Activated naive CD4-positive, alpha-beta T cell treated with anti-CD3 and anti-CD28 coated beads, Interleukin-2, amount 10 ng/mL, durations not matched to agents 7 days and 5 days (primary cell): ENCODE data around the gene CNTN2.

Source experiments
- CTCF ChIA-PET: fragments of 350-600 bp; sonication (Branson Sonifier 250); formaldehyde crosslinking; loops from one replicate; lab custom pipeline; 2021; ENCODE audit warnings: antibody characterized with exemption; lab: Charles Lee
- DNase-seq: peaks from one replicate; pipeline ENCODE4 v3.0.0-alpha.2; 2020
- H3K27ac Mint-ChIP-seq: one replicate; pipeline ENCODE4 v1.8.0; 2021; ENCODE audit warnings: mild to moderate bottlenecking, moderate library complexity, mixed read lengths
- H3K27me3 Mint-ChIP-seq: one replicate; pipeline ENCODE4 v1.8.0; 2021; ENCODE audit warnings: mild to moderate bottlenecking, mixed read lengths
- H3K36me3 Mint-ChIP-seq: one replicate; pipeline ENCODE4 v1.8.0; 2021; ENCODE audit warnings: mixed read lengths
- H3K4me1 Mint-ChIP-seq: one replicate; pipeline ENCODE4 v1.8.0; 2021; ENCODE audit warnings: mixed read lengths
- H3K4me3 Mint-ChIP-seq: one replicate; pipeline ENCODE4 v1.8.0; 2021; ENCODE audit warnings: mild to moderate bottlenecking, moderate library complexity, mixed read lengths
- H3K9me3 Mint-ChIP-seq: one replicate; pipeline ENCODE4 v1.8.0; 2021; ENCODE audit warnings: mixed read lengths

Gene CNTN2

DNA sequence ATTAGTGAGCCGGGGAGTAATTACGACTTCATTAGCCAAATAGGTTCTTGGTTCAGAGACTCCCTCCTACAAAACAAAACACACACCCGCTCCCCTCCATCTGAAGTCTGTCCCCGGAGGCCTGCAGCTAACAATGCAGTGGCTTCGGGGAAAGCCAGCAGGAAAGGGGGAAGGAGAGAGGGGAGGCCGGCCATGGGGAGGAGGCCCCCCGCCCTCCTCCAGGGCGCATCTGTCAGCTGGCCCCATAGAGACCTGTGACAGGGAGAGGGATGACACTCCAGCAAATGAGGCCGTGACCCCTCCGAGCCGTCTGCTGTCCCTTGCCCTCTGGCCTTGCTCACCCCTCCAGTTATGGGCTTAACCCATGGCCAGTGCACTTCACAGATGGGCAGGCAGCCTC lies 12.1 kb upstream of the CNTN2 start:
- Mint-ChIP-seq H3K27me3 (peaks cover 20% of the 10 kb centered on the region), H3K9me3 (no peaks in the 10 kb centered on the region), H3K4me3 (no peak overlapping the region), H3K36me3 (no peaks in the 10 kb centered on the region), H3K4me1 (no peaks in the 10 kb centered on the region), H3K27ac (no peak overlapping the region)
- CTCF ChIA-PET: interaction anchor here (1.1 to 1.5 kb wide), 2 partner anchors 30 to 42 kb away, joined by 3 to 5 read pairs; no protein-coding TSS in a partner anchor
- DNase-seq: no peak

DNA sequence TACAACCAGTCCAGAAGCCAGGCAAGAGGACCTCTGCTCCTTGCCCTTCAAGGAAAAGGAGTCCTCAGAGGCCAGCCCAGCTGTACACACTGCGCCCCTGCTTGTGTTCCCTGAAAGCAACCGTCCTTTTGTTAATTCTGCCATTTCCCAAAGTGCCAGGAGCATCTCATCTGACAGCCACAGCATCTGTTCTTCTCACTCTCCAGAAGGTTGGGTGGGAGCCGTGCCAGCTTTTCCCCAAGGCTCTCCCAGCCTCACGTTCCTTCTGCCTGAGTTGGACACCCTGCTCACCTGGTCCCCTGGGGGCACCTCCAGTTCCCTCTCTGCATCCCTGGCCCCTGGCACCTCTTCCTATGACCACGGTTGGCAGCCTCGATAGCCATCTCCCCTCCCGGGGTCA lies 10.5 kb upstream of the CNTN2 start:
- Mint-ChIP-seq H3K27ac (no peak overlapping the region), H3K9me3 (no peaks in the 10 kb centered on the region), H3K4me1 (no peaks in the 10 kb centered on the region), H3K4me3 (no peak overlapping the region), H3K36me3 (no peaks in the 10 kb centered on the region), H3K27me3 (peaks cover 20% of the 10 kb centered on the region)
- no peak for DNase-seq
- CTCF ChIA-PET: no interaction called here

DNA sequence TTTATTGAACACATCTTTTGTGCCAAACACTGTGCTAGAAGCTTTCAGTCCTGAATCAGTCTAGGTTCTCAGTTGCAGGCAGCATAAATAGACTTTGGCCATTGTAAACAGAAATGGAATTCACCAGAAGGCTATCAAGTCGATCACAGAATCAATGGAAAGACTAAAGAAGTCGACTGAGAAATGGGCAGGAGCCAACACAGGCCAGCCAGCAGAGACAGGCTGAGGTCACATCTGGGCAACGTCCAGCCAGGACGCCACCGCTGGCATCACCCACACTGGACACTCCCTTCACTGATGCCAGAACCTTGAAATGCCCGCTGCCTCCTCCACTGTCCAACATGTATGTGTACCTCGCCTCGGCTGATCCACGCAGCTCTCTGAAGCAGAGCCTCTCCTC lies 5.5 kb upstream of the CNTN2 start:
- no peak overlapping the region for H3K4me3 Mint-ChIP-seq
- CTCF ChIA-PET: no interaction called here
- DNase-seq: no peak
- H3K27ac Mint-ChIP-seq: no peak overlapping the region
- H3K4me1 Mint-ChIP-seq: no peaks in the 10 kb centered on the region
- H3K9me3 Mint-ChIP-seq: no peaks in the 10 kb centered on the region
- peaks cover 35% of the 10 kb centered on the region for H3K27me3 Mint-ChIP-seq
- no peaks in the 10 kb centered on the region for H3K36me3 Mint-ChIP-seq

DNA sequence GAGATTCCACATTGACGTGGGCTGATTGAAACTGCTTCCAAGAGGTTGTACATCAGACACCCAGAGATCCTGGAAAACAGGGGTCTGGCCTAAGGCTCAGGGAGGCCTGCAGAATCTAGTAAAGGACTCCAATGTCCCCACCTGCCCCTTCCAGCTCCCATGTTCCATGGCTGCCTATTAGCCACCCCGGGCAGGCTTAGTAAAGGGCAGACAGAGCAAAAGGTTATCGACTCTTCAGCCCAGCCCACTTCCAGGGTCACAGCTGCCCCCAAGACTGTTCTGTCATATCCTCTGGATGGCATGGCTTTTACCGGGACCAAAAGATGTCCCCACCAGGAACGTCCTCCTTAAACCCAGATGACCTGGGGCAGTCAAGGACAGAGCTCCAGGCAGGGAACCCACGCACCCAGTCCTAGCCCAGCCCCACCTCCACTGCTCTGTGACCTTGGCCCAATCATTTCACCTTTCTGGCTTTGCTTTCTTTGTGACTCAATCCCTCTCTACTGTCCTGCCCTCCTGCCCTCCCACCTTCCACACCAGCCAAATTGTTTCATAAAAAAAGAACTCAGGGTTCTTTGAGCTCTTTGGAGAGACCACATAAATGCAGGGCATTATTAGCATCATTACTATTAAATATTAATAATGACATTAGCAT lies 4.8 kb upstream of the CNTN2 start:
- Mint-ChIP-seq H3K27me3 (peaks cover 42% of the 10 kb centered on the region), H3K27ac (no peak overlapping the region), H3K4me1 (no peaks in the 10 kb centered on the region), H3K9me3 (no peaks in the 10 kb centered on the region), H3K36me3 (no peaks in the 10 kb centered on the region), H3K4me3 (no peak overlapping the region)
- CTCF ChIA-PET: interaction anchor here (1.4 kb wide), 1 partner anchor 23 kb away, joined by 9 read pairs; no protein-coding TSS in a partner anchor
- DNase-seq: no peak

DNA sequence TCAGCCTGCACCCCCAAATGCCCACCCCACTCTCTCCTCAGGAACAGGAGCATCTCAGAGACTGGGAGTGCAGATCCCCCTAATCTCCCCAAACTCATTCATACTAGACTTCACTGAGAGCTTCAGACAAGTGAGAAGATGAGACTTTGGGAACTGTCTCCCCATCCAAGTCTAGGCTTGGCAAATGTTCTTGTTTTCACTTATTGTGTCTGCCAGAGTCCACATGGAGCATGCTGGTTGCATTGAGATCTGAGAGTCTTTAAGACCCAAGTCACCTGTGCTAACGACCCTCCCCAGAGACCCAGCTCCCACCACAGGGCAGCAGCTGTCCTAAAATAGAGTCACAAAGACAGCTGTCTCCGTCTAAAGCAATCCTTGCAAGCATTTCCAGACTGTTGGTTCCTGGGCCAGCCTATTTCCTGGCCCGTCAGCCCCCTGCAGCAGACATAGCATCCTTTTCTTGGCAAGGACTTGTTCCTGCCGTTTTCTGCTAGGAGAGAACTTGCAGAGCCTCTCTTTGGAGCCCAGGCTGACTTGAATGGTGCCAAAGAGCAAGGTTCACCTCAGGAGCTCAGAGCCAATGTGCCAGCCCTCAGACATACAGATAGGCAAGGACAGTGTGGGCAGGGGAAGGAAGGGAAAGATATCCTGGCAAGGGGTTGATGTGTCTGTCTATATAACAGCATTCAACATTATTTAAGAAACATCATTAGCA lies 1.9 kb upstream of the CNTN2 start:
- Mint-ChIP-seq H3K27me3 (peaks cover 67% of the 10 kb centered on the region), H3K4me3 (no peak overlapping the region)

DNA sequence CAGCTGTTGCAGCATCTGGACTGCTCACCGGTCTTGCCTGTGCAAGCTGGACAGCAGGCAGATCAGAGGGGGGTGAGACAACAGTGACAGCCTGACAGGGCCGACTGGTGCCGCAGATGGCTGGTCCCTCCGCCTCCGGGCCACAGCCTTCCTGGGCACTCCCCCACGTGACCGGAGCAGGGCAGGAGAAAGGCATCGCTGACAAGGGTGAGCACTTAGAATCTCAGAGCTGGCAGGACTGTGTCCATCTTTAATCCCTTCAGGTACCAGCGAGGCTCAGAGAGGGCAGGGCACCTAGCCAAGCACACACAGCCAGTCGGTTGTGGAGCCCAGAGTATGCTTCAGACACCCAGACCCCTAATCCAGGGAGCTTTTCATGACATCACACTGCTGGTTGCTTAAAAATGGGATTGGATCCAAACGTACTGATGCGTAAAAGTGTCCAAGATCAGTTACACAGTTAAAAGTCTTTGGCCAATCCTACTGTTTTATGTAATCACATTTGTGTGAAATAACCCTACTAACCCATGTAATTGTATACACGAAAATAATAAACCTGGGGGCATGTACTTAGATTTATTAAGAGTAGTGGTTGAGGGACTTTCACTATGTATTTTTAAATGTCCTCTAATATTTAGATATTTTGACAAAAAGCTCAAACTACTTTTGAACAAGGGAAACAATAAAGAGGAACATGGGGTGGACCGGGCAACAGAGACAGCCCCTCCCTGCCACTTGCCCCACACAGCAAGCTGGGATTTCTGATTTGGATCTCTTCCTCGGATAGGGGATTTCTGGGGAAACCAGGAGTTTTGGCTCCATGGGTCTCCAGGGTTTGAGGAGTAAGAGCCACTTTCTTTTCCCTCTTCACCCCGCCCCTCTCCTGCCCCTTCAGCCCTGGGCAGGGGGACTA lies 758 bp upstream of the CNTN2 start:
- no peak for DNase-seq
- no peak overlapping the region for H3K4me3 Mint-ChIP-seq
- no peaks in the 10 kb centered on the region for H3K9me3 Mint-ChIP-seq
- H3K27ac Mint-ChIP-seq: no peak overlapping the region
- no peaks in the 10 kb centered on the region for H3K36me3 Mint-ChIP-seq
- peaks cover 78% of the 10 kb centered on the region for H3K27me3 Mint-ChIP-seq
- H3K4me1 Mint-ChIP-seq: no peaks in the 10 kb centered on the region
- CTCF ChIA-PET: interaction anchor here (1.0 to 1.4 kb wide), 2 partner anchors 19 to 53 kb away, joined by 3 to 5 read pairs; no protein-coding TSS in a partner anchor

More for the DNA sequence above, 1.9 kb upstream of the CNTN2 start:
- CTCF ChIA-PET: interaction anchor here (1.0 to 1.4 kb wide), 2 partner anchors 20 to 52 kb away, joined by 3 to 5 read pairs; no protein-coding TSS in a partner anchor
- no peaks in the 10 kb centered on the region for H3K4me1 Mint-ChIP-seq
- H3K36me3 Mint-ChIP-seq: no peaks in the 10 kb centered on the region
- no peak for DNase-seq
- H3K9me3 Mint-ChIP-seq: no peaks in the 10 kb centered on the region
- H3K27ac Mint-ChIP-seq: no peak overlapping the region

DNA sequence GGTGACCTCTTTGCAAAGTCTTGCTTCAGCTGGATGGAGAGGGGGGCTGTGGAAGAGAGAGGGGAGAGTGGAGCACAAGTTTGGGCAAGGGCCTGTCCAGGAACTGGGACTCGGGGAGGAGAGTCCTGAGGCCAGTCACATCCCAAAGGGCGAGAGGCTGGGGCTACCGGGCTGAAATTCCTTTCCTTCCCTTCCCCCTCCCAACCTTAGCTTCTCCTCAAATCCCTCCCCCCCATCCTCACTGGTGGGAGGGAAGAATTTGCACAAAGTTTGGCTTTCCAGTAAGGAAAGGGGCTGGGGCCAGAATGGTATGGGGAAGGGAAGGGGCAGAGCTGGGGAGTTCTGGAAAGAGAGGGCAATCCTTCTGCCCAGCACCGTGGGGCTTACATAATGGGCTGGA lies 854 bp downstream of the CNTN2 start:
- Mint-ChIP-seq H3K36me3 (no peaks in the 10 kb centered on the region), H3K27me3 (peaks cover 84% of the 10 kb centered on the region), H3K4me3 (no peak overlapping the region), H3K27ac (no peak overlapping the region), H3K4me1 (no peaks in the 10 kb centered on the region), H3K9me3 (no peaks in the 10 kb centered on the region)
- DNase-seq: no peak
- CTCF ChIA-PET: interaction anchor here (0.9 kb wide), 1 partner anchor 14 kb away, joined by 3 read pairs; no protein-coding TSS in a partner anchor

DNA sequence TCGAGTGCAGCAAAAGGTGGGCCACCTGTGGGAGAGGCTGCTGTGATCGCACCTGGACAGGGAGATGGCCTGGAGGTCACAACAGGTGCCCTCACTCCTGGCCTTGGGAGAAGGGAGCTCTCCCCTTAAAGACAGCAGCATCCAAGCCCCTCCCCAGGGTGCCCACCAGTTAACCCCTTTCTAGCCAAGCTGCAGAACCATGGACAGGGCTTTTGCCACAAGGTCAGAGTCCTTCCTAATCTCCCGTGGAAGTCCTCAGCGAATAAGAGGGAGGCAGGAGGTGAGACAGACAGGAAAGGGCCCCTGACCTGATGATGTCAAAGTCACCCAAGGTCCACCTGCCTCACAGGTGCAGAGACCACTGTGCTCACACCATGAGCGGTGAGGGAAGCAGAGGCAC lies 1.7 kb downstream of the CNTN2 start:
- no peaks in the 10 kb centered on the region for H3K9me3 Mint-ChIP-seq
- H3K27me3 Mint-ChIP-seq: peaks cover 81% of the 10 kb centered on the region
- DNase-seq: no peak
- H3K4me3 Mint-ChIP-seq: no peak overlapping the region
- H3K27ac Mint-ChIP-seq: no peak overlapping the region
- H3K4me1 Mint-ChIP-seq: no peaks in the 10 kb centered on the region
- CTCF ChIA-PET: interaction anchor here (0.9 kb wide), 1 partner anchor 13 kb away, joined by 3 read pairs; no protein-coding TSS in a partner anchor
- H3K36me3 Mint-ChIP-seq: no peaks in the 10 kb centered on the region

DNA sequence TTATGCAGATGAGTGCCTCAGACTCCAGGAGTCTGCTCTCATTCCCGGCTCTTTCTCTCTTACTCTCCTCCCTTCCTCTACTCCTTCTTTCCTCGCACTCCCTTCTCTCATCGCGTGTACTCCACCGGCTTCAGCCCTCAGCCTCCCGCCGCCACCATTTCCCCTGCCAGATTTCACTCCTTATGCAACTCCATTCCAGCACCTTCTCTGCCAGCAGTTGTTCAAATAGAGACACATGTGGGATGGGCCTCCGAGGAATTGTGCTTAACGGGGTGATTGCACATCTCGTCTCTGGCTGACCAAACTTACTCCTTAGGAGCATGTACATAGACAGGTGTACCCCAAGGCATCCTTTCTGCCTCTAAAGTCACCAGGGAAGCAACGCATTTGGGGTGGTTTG lies 2.1 kb downstream of the CNTN2 start:
- CTCF ChIA-PET: no interaction called here
- Mint-ChIP-seq H3K27ac (no peak overlapping the region), H3K9me3 (no peaks in the 10 kb centered on the region), H3K27me3 (peaks cover 77% of the 10 kb centered on the region), H3K4me3 (no peak overlapping the region), H3K36me3 (no peaks in the 10 kb centered on the region), H3K4me1 (no peaks in the 10 kb centered on the region)
- DNase-seq: no peak

DNA sequence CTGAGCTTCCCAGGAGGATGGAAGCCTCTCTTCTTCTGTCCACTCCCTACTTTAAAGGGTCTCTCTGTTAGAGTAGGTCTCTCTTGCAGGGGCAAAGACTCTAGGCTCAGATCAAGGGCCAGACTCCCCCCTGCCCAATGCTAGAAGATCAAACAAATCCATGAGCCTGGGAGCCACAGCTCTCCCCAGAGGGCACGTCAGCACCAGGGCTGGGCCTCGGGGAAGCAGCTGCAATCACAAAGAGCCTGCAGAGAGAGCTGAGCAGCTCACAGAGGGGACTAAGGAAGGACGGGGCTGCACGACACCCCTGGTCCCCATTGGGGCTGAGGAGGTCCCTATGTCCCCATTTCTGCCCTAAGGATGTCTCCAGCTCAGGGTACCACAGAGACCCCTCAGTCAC lies 3.9 kb downstream of the CNTN2 start:
- CTCF ChIA-PET: interaction anchor here (1.5 kb wide), 1 partner anchor 15 kb away, joined by 4 read pairs; no protein-coding TSS in a partner anchor
- no peaks in the 10 kb centered on the region for H3K36me3 Mint-ChIP-seq
- H3K4me3 Mint-ChIP-seq: no peak overlapping the region
- no peaks in the 10 kb centered on the region for H3K4me1 Mint-ChIP-seq
- no peak for DNase-seq
- H3K27ac Mint-ChIP-seq: no peak overlapping the region
- no peaks in the 10 kb centered on the region for H3K9me3 Mint-ChIP-seq
- H3K27me3 Mint-ChIP-seq: peaks cover 67% of the 10 kb centered on the region

DNA sequence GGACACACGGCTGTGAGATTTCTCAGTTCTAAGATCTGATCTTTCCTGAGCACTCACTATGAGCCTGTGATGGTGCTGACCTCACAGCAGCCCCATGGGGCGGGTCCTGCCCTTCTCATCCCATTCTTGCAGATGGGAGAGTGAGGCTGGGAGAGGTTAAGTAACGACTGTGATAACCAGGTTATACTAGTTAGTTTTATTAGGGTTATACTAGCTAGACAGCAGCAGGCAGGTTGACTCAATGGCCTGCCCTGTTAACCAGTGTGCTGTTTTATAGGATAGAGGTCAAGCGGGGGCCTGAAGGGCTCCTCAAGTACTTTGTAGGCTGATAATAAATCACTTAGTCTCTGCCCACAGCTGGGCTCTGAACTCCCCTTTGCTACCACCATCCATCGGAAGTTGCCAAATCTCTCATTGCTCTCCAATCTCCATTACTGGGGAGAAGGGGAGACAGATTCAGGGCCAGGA lies 4.8 kb downstream of the CNTN2 start:
- no peak for DNase-seq
- H3K36me3 Mint-ChIP-seq: no peaks in the 10 kb centered on the region
- H3K4me1 Mint-ChIP-seq: no peaks in the 10 kb centered on the region
- H3K4me3 Mint-ChIP-seq: no peak overlapping the region
- CTCF ChIA-PET: interaction anchor here (2.7 kb wide), 1 partner anchor 14 kb away, joined by 16 read pairs; no protein-coding TSS in a partner anchor
- H3K9me3 Mint-ChIP-seq: no peaks in the 10 kb centered on the region
- peaks cover 58% of the 10 kb centered on the region for H3K27me3 Mint-ChIP-seq
- H3K27ac Mint-ChIP-seq: no peak overlapping the region

DNA sequence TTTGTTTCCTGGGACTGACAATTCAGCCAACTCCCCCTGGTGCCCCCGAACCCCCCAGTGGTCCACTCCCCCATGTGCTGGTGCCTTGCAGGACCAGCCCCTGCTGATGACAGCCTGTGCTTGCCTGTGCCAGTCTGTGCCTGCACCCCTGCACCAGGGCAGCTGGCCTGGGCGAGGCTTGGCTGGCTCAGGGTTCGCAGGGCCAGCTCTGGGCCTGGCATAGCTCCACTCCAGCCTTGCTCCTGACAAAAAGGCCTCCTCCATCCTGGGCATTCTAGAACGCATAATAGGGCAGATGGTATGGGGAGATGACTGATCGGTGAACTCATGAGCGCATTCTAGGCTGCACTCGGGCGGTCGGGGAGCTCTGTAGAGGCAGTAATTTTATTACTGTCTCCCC lies 5.4 kb downstream of the CNTN2 start:
- Mint-ChIP-seq H3K27ac (no peak overlapping the region), H3K27me3 (peaks cover 52% of the 10 kb centered on the region), H3K4me3 (no peak overlapping the region), H3K9me3 (no peaks in the 10 kb centered on the region), H3K36me3 (no peaks in the 10 kb centered on the region), H3K4me1 (no peaks in the 10 kb centered on the region)
- no peak for DNase-seq
- CTCF ChIA-PET: interaction anchor here (2.7 kb wide), 1 partner anchor 13 kb away, joined by 16 read pairs; no protein-coding TSS in a partner anchor

DNA sequence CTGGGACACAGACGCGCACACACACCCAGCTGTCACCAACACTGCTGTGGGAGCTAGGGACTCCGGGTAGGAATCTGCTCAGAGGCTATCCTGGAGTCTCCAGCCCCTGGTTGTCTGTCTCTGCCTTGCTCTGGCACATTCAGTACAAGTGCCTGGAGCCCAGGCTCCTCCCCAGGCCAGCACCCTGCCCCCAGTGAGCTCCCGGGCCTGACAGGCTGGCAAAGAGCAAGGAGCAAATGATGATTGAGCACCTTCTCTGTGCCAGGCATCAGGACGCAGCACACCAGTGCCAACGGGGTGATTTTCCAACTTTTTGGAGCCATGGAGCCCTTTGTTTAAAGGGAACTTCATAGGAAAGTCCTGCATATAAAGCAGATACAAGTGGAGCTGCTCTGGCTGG lies 6.5 kb downstream of the CNTN2 start:
- Mint-ChIP-seq H3K27me3 (peaks cover 46% of the 10 kb centered on the region), H3K27ac (no peak overlapping the region), H3K4me3 (no peak overlapping the region), H3K9me3 (no peaks in the 10 kb centered on the region), H3K36me3 (no peaks in the 10 kb centered on the region), H3K4me1 (no peaks in the 10 kb centered on the region)
- CTCF ChIA-PET: interaction anchor here (1.3 to 2.7 kb wide), 2 partner anchors 12 to 436 kb away, joined by 3 to 16 read pairs; no protein-coding TSS in a partner anchor
- no peak for DNase-seq
